Urothelium cell line (cell line): Measurements from ENCODE around the gene IRF9.

Experiments
- DNase-seq: peaks from one replicate; pipeline ENCODE4 v3.0.0; 2011; ENCODE audit warnings: low spot score, mixed read lengths
- FAIRE-seq: peaks from 2 replicates; lab custom pipeline; 2011; peaks lifted over from hg19 to GRCh38; lab: Jason Lieb, UNC

Gene IRF9

DNA sequence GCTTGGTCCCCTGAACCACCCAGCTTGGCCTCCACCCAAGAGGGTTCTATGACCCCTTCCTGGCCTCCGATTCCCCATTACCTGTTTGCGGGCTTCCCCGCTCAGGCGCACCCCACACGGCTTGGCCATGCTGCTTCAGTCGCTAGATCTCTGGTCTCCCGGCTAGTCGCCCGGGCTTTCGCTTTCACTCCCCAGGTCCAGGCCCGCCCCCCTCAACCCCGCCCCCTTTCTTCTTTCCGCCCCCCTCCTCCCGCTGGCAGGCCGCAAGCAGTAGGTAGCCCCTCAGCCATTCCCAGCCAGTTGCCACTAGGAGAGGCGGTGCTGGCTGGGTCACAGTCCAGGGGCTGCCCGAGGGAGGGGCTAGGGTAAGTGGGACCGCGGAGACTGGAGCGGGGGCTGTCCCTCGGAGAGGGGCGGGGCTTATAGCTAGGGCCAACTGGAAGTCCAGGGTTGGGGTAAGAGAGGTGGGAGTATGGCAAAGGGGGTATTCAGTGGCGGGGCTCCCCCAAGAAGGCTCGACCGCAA, 14.6 kb upstream of the IRF9 start, which contains the start of gene PSME2:
TSS of gene PSME2 (minus strand) at position 158 of the 525 bp plus-strand sequence. CDS start at position 129, 29 bp downstream.
- no peak for FAIRE-seq
- DNase-seq: peak; percentile 98

DNA sequence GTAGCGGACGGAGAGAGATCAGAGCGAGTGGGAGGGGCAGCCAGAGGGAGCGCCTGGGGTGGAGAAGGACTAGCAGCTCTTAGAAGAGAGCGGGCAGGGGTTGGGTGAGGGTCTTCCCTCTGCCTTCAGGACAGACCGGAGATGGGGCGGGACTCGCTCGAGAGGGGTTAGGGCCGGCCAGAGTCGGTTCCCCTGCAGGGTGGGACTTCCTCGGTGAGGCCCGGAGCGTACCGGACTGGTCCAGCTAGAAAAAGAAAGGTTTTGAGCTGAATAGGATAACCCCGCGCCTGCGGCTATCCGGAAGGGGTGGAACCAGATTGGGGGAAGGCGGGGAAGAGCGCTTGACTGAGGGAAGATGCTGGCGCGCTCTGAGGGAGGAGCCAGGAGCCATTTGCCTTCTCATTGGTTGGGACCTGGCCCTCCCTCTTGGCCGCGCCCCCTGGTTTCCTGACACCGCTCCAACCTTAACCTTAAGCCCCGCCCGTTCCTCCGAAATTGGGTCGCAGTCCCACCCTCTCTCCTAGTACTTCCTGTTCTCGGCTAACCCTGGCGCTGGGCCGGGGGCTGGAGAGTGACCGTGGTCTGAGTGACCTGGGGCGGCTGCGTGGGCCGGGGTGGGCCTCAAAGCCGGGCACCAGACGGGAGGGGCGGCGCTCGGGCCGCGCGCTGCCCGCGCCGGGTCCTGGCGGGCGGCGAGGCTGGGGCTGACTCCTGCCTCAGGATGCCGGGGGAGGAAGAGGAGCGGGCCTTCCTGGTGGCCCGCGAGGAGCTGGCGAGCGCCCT, 13.9 kb upstream of the IRF9 start, which contains the start of gene RNF31:
TSS of gene RNF31 (plus strand) at position 521 of the 783 bp plus-strand sequence. CDS start at position 722, 201 bp downstream.
- DNase-seq (peak; percentile 97), FAIRE-seq (no peak)

DNA sequence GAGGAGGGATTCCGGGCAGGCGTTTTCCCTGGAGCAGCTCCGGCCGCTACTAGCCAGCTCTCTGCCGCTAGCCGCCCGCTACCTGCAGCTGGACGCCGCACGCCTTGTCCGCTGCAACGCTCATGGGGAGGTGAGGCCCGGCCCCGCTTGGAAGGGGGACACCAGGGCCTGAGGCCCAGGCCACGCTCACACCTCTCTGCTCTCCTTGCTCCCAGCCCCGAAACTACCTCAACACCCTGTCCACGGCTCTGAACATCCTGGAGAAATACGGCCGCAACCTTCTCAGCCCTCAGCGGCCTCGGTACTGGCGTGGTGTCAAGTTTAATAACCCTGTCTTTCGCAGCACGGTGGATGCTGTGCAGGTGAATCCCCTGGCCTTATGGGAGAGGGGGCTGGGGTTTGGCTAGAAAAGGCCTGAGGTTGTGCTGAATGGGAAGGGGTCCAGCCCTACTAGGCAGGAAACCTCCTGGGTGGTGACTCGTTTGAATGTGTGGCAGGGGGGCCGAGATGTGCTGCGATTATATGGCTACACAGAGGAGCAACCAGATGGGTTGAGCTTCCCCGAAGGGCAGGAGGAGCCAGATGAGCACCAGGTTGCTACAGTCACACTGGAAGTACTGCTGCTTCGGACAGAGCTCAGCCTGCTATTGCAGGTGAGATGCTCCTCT, 13.2 kb upstream of the IRF9 start:
- no peak for DNase-seq
- FAIRE-seq: no peak

DNA sequence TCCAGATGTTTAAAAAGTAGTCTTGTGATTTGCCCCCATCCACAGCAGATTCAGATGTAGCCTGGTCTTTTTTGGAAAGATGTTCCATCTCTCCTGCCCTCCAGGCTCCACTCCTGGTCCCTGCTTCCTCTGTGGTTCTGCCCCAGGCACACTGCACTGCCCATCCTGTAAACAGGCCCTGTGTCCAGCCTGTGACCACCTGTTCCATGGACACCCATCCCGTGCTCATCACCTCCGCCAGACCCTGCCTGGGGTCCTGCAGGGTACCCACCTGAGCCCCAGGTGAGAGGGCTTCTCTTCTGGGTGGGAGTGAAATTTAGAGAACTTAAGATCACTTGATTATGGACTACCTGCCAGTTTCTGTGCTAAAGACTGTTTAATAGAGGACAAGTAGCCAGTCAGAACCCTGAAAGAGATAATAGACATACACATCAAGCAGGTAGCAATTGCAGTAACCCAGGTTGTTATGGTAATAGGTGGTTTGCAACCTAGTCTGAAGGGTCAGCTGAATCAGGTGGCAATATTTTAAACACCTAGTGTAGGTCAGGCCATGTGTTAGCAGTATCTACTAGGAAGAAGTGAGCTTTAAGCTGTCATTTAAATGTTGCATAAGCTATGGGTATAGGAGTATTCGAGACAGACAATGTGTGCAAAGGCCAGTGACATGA, 11.6 kb upstream of the IRF9 start:
- FAIRE-seq (no peak), DNase-seq (no peak)

DNA sequence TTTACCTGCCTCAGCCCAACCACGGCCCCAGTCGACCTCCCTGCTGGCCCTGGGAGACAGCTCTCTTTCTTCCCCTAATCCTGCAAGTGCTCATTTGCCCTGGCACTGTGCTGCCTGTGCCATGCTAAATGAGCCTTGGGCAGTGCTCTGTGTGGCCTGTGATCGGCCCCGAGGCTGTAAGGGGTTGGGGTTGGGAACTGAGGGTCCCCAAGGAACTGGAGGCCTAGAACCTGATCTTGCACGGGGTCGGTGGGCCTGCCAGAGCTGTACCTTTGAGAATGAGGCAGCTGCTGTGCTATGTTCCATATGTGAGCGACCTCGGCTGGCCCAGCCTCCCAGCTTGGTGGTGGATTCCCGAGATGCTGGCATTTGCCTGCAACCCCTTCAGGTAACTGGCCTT, 11.0 kb upstream of the IRF9 start:
- FAIRE-seq (no peak), DNase-seq (no peak)

DNA sequence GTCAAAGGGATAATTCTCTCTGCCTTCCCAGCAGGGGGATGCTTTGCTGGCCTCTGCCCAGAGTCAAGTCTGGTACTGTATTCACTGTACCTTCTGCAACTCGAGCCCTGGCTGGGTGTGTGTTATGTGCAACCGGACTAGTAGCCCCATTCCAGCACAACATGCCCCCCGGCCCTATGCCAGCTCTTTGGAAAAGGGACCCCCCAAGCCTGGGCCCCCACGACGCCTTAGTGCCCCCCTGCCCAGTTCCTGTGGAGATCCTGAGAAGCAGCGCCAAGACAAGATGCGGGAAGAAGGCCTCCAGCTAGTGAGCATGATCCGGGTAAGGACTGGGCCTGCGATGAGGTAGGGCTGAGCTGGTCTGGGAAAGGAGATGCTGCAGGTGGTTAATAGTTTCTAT, 10.5 kb upstream of the IRF9 start:
- DNase-seq (no peak), FAIRE-seq (no peak)

DNA sequence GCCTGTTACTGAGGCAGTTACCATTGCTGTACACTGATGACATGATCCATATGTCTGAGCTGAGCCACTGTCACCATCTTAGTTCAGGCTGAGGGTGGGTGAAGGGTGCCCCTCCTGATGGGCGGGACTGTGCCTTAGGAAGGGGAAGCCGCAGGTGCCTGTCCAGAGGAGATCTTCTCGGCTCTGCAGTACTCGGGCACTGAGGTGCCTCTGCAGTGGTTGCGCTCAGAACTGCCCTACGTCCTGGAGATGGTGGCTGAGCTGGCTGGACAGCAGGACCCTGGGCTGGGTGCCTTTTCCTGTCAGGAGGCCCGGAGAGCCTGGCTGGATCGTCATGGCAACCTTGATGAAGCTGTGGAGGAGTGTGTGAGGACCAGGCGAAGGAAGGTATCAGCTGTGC, 10.1 kb upstream of the IRF9 start:
- no peak for DNase-seq
- FAIRE-seq: no peak

DNA sequence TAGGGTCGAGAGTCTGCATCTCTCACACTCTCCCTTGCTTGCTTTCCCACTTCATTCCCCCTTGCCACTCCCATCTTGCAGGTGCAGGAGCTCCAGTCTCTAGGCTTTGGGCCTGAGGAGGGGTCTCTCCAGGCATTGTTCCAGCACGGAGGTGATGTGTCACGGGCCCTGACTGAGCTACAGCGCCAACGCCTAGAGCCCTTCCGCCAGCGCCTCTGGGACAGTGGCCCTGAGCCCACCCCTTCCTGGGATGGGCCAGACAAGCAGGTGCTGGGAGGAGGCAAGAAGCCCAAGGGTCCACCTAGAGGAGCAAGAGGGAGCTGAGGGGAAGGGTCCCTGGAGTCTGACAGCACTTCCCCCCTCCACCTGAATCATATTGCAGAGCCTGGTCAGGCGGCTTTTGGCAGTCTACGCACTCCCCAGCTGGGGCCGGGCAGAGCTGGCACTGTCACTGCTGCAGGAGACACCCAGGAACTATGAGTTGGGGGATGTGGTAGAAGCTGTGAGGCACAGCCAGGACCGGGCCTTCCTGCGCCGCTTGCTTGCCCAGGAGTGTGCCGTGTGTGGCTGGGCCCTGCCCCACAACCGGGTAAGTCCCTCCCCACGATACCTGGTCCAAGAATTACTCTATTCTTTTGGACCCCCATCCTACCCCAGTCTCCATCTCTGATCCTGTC, 9.5 kb upstream of the IRF9 start:
- no peak for FAIRE-seq
- DNase-seq: no peak

DNA sequence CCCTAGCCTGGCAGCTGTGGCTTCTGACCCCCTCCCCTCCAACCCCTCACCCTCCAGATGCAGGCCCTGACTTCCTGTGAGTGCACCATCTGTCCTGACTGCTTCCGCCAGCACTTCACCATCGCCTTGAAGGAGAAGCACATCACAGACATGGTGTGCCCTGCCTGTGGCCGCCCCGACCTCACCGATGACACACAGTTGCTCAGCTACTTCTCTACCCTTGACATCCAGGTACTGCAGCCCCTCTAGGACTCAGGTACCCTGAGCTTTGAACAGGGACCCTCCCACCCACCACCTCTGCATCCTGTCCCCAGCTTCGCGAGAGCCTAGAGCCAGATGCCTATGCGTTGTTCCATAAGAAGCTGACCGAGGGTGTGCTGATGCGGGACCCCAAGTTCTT, 6.0 kb upstream of the IRF9 start:
- FAIRE-seq: no peak
- DNase-seq: no peak

DNA sequence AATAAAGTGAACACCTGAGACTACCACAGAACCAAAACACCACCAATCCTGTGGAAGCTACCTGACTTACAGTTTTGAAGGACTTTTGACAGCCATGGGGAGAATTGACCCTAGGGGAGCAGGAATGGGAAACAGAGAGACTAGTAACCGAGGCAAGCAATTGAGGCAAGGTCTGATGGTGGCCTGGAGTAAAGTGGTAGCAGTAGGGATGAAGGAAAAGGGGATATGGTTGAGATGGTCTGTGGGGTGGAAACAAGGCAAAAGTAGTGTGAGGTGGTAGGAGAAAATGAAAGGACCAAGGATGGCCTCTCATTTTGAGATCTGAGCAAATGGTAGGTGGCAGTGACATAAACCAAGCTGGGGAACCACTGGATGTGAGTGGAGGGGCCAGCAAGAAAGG, 4.2 kb upstream of the IRF9 start:
- FAIRE-seq (no peak), DNase-seq (no peak)

DNA sequence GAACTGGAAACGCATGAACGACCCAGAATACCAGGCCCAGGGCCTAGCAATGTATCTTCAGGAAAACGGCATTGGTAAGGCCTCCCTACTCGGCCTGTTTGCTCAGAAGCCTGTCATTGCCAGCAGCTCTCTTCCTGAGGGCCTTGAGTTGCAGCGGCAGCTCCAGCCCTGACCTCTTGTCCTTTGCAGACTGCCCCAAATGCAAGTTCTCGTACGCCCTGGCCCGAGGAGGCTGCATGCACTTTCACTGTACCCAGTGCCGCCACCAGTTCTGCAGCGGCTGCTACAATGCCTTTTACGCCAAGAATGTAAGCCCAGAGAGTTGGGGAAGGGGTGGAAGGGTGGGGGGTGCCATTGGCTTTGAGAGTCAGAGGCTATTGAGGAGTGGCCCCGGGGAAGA, 3.7 kb upstream of the IRF9 start:
- DNase-seq (no peak), FAIRE-seq (no peak)

DNA sequence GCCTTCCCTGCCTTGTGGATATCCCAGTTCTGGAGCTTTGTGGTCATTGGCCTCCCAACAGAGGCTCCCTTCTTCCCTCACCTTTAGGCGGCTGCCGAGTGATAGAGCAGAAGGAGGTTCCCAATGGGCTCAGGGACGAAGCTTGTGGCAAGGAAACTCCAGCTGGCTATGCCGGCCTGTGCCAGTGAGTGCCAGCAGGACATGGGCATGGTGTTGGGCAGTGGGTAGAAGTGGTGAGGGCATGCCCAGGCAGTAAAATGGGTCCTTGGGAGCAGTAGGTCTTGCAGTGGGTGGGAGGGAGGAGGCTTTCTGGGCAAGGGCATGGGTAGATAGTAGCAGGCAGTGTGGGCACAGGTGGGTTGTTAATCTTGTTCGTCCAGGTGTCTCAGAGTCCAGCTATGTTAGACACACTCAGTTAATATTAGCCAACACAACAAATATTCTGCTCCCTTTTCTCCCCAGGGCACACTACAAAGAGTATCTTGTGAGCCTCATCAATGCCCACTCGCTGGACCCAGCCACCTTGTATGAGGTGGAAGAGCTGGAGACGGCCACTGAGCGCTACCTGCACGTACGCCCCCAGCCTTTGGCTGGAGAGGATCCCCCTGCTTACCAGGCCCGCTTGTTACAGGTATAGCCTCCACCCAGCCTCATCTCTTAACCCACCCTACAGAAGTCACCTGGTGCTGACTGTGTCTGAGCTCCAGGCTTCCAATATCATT, 1.1 kb upstream of the IRF9 start:
- no peak for DNase-seq
- FAIRE-seq: no peak

DNA sequence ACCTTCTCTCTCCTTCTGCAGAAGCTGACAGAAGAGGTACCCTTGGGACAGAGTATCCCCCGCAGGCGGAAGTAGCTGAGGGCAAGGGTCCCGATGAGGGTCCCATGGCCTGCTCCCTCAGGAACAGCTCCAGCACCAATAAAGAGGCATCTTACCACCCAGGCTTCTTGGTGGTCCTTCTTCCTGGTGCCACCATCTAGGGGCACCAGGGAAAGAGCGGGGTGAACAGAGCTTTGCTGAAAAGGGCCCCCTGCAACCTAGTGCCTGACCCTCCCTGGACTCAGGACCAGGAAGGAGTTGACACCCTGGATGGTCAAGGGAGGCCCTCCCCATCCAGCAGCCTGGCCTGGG, 591 bp upstream of the IRF9 start:
- DNase-seq (no peak), FAIRE-seq (no peak)

DNA sequence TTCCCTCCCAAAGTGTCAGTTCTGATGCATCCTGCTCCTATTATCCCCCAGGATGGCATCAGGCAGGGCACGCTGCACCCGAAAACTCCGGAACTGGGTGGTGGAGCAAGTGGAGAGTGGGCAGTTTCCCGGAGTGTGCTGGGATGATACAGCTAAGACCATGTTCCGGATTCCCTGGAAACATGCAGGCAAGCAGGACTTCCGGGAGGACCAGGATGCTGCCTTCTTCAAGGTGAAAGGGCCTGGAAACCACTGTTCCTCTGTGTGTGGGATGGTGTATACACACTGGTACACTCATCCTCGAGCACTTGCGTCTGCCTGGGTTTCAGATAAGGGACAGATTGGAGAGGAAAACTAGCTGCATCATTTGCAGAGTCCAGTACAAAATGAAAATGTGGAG, 1.0 kb downstream of the IRF9 start:
- DNase-seq: no peak
- no peak for FAIRE-seq

DNA sequence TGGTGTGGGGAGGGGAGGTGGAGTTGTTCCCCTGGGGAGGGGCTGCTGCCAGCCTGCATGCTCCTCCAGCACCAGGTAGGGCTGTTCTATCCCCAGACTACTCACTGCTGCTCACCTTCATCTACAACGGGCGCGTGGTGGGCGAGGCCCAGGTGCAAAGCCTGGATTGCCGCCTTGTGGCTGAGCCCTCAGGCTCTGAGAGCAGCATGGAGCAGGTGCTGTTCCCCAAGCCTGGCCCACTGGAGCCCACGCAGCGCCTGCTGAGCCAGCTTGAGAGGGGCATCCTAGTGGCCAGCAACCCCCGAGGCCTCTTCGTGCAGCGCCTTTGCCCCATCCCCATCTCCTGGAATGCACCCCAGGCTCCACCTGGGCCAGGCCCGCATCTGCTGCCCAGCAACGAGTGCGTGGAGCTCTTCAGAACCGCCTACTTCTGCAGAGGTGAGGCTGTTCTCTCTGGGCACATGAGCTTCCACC, 3.5 kb downstream of the IRF9 start:
- DNase-seq: no peak
- no peak for FAIRE-seq

DNA sequence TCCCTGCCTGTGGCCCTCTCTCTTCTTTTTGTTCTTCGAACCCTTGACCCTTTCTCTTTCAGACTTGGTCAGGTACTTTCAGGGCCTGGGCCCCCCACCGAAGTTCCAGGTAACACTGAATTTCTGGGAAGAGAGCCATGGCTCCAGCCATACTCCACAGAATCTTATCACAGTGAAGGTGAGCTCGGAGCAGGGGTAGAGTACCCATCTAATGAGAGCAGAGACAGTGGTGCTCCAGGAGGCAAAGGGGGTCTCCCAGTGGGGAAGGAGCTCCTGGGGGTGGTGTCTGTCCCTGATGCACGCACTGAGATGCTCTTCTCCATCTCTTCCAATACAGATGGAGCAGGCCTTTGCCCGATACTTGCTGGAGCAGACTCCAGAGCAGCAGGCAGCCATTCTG, 4.7 kb downstream of the IRF9 start:
- FAIRE-seq: no peak
- DNase-seq: no peak

DNA sequence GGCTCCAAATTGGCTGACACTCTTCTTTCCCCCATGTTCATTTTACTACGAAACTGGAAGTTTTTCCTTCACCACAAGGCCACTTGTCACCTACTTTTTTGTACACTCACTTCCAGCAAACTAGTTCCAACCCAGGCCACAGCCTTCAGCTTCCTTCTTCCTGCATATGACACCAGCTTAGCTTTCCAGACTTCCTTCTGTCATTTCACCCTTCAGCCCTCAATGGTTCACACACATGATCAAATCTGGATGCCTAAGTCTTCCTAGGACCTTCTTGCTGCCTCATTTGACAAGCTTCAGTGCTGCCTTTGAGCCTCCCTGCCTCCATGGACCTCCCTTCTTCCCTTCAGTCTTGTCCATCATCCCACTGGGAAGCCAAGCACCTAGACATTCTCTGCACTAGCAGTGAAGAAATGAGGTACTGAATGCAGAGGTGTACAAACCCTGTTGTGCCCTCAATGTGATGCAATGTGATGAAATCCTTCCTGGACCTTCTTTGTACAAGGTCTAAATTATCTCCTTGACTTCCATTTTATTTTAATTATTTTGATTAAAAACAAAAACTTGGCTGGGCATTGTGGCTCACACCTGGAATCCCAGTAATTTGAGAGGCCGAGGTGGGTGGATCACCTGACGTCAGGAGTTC, 6.5 kb downstream of the IRF9 start:
- no peak for DNase-seq
- FAIRE-seq: no peak

DNA sequence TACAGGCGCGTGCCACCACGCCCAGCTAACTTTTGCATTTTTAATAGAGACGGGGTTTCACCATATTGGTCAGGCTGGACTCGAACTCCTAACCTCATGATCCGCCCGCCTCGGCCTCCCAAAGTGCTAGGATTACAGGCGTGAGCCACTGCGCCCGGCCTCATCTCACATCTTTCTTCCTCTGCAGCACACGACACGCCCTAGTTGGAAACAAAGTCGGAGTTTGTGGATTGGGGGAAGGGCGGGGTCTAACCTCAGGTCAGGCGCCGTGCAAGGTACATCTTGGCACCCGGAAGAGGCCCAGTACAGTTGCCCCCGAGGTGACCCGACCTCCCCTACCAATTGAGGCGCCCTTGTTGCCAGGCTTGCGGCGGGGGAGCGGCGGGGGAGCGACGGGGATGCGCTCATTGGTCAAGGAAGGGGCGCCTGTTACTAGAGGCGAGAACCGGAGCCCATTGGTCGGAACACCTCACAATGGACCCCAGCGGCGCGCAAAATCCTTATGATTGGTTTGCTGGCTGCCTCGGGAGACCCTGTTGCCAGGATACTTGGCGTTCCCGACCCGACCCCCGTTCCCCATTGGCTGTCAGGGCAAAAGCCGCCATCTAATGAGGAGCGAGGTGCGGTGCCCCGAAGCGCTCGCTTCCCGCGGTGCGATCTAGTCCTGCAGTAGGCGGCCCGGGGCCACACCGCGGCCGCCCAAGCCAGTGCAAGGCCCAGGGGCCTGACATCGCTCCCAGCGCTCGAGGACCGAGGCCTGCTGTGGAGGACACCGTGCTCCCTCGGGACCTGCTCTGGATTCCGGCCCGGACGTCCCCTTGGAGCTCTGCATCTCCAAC, 10.6 kb downstream of the IRF9 start, which contains the start of gene REC8:
TSS of gene REC8 (plus strand) at position 659 of the 839 bp plus-strand sequence. CDS start 473 bp downstream, outside the sequence.
- DNase-seq (no peak), FAIRE-seq (no peak)
